NCI-H2081 (cell line): ENCODE results near the gene CDK18.

Experiments
- DNase-seq, 2 experiments: peaks; one replicate each; lab custom pipeline; 2025; lab: John Stamatoyannopoulos, UW

Gene CDK18

DNA sequence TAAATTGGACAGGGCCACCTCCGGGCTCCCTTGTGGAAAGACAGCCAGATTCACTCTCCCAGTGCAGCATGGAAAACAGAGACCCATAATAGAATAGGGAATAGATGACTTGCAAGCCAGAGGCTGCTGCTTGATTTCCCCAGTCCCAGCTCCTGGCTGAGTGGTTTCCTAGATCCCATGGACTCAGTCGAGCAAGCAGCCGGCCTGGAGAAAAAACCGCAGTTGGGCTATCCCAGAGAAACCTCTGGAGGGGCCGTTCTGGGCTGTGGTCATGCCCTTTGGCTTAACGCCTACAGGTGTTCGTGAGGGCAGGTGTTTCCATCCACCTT, 65.7 kb downstream of the CDK18 start:
- DNase-seq = no peak

DNA sequence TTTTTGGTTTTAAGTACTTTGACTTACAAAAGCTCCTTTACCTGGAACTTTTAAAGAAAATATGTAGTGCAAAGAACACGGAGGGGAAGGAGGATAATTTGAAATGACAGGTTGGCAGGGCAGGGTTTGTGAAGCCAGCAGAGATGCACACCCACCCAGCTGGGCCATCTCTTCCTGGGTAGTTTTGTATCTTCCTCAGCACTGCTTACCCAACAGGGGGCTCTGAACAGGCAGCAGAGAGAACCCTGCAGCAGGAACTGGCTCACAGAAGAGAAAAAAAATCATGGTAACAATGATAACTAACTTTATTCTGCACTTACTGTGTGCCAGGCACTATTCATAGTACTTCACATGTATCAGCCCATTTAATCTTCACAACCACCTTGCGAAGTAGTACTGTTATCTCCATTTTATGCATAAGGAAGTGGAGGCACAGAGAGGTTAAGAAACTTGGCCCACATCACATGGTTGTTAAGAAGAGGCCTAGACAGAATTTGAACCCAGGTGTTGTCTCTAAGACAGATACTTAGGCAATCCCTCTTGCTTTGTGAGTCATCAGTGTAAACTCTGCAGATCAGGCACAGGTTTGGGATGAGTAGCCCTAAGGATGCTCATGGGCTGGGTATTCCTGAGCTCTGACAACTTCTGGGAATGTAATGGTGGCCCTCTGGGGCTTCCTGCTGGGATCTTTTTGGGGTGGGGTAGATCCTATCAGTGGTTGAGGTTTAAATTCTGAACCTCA, 66.5 kb downstream of the CDK18 start:
- no peak for DNase-seq

DNA sequence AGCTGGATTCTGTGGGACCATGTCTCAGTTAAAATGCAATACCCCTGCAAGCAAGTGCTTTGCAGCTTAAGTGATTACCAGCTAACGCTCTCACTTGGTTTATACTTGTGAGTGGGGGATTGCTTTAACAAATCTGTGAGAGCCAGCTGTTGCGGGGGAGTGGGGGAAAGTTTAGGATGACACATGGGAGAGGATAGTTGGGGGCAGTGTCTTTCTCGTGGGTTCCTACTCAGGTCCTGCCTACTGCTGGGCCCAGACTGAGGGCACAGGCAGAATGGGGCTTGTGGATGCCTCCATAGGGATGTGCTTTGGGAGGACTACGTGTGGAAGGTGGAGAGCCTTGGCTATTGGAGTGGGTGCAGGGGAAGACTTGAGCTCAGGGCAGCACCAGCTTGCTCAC, 67.3 kb downstream of the CDK18 start:
- no peak for DNase-seq

DNA sequence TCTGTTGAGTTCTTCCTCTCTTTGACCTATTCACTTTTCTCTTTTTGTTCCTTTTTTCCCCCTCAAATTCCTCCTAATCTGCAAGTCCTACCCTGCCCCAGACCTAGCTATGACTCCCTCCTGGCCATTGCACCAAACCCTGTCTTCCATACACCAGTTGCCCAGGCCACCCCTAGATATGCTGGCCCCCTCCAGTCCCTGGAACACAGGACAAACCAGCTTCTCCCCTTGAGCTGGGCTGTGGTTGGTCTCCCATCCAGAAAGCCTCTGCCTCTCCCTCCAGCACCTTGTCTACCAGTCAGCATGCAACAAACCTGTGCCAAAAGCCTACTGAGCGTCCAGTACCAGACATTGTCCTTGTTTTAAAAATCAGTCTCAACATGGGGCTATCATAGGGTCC, 68.0 kb downstream of the CDK18 start:
- DNase-seq = no peak

DNA sequence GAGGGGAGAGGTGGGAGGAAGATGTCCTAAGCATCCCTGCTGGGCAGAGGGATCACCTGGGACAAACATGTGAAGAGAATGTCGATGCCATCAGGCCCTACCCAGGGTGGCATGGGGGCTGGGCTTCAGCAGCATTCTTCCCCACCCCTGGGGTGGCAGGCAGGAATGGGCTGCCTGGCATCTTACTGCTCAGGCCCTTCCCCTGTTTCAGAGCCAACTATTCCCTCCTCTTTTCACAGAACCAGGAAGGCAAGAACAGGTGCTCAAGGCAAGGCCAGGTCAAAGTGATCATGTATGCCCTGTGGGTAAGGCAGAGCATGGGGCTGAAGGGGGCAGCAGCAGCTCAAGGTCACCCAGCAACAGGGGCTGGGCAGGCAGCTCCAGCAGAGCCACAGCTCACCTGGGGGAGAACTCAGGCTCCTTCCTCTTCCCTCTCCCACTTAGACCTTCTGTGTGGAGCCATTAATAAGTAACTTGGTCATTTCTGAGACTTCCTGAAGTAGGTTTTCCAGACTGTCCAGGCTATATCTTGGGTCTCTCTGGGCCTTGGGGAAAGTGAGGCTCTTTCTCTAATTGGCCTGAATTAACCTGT, 70.9 kb downstream of the CDK18 start:
- no peak for DNase-seq

DNA sequence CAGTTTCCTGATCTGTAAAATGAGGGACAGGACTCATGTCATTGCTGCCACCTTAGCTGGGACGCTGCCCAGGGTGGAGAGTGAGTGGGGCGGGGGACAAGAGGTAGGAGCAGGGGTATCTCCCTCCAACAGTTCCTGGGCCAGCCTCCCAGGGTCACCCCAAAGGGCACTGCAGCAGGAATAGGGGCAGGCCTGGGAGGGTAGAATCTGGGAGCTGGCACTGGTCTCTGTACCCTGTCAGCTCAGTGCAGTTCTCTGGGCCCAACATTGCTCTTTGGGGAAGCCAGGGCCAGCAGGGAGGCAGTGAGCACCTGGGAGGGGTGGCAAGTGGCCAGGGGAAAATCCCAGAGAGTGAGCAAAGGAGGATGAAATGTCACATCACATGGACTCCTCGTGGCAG, 71.5 kb downstream of the CDK18 start:
- DNase-seq = no peak

DNA sequence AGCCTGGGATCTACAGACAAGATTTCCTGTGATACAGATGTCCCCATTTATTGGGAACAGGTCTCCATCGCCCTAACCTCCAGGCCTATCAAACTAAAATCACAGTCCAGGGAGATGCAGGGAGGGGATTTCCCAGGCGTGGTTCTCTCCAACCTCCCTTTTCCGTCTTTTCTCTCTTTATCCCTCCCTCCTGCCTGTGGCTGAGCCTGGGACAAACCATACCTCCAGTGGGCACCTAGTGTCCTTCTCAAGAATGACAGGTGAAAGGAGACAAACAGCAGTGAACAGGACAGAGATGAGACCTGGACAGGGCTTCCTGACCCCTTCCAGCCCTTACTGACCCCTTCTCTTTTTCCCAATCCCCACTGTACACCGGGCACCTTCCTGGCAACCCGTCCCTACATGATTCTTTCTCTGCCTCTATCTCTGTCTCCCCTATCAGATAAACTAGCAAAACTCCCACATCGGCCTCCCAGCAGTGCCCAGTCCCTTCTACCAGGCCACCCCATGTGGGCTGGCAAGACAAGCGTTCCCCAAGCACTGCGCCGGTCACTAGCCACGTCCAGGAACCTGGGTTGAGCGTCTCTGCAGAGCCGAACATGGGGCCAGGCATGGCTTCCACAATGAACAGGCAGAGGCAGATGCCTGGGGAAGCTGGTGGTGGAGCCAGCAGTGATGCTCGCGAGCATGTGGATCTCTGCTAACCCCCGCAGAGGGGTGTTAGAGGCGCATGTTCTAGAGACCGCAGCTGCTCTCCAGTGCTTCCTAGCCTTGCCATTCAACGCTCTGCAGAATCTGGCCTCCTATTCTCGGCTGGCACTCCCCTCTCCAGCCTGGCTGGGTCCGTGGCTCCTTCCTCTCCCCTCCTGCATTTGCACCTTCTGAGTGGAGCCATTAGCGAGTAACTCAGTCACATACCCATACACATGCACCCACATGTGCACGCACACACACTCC, 72.6 kb downstream of the CDK18 start:
- DNase-seq = no peak

DNA sequence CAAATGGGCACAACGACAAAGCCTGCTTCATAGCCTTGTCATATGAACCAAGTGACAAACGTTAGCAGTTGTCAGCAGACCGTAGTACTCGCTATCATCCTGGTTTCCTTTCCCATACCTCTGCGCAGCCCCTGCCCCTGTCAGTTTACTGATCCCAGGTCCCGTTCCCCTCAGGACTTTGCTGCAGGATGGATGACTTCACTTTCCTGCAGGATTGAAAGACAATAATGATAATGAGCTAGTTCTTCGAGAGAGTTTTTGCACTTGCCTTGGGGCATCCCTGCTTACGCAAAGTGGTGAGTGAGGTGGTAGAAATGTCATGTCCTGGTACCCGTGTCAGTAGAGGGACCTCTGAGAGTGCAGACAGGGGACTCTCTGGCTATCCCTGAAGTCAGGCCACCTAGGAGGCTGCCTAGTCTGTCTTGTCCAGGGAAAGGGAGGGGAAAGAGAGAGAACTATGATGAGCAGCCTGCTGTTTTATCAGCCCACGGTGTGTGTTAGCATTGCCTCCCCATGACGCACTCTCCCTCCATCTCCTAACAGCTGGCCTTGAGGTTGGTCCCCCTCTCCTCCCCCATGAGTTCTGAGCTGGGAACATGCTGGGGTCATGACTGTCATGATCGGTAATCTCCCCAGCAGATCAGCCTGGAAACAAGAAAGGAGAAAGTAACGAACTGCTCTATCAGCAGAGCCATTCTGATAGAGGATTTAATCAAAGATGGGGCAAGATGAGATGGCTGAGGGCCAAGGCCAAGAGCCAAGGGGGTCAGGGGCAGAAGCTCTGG, 73.6 kb downstream of the CDK18 start:
- no peak for DNase-seq

DNA sequence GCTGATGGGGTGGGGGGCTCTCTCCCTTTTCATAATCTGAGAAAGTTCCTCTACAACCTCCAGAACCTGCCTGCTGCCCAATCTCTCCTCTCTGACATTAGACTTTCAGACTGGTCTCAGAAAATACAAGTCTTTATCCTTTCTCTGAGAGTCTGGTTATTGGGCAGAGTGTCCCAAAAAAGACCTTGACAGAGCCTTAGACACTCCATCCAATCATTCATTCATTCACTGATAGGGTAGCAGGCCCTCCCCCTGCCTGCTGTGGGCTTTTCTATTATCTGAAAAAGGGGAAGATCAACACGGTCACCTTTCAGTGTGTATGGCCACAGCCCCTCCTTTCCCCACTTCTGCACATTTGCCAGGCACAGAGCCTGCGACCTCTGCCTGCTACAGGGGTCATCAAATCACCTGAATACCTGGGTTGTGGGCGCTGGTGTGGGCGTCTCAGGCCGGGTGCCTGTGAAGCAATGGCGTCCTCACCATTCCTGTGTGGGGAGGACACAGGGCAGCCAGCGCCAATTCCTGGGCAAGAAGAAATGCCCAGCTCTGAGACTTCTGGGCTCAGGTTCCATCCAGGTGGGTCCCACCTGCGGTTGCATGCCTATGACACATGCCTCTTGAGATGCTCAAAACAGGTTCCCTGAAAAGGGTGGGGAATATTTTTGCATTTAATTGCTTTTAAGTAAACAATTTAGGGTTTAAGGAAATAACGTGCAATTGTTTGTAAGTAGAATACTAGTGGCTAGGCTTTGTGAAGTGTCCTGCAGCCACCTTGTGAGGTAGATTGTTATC, 74.5 kb downstream of the CDK18 start:
- DNase-seq = no peak

DNA sequence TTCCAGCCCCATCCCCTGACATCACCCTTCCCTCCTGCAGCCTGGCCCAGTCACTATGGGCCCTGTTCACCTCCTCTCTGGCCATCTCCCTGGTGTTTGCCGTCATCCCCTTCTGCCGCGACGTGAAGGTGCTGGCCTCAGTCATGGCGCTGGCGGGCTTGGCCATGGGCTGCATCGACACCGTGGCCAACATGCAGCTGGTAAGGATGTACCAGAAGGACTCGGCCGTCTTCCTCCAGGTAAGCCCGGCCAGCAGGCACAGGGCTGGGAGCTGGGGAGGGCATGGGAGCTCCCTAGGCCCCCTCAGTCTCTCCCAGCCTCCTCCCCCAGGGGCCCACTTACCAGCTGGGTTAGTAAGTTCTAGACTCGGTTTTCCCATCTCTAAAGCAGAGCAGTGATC, 75.2 kb downstream of the CDK18 start:
- no peak for DNase-seq

DNA sequence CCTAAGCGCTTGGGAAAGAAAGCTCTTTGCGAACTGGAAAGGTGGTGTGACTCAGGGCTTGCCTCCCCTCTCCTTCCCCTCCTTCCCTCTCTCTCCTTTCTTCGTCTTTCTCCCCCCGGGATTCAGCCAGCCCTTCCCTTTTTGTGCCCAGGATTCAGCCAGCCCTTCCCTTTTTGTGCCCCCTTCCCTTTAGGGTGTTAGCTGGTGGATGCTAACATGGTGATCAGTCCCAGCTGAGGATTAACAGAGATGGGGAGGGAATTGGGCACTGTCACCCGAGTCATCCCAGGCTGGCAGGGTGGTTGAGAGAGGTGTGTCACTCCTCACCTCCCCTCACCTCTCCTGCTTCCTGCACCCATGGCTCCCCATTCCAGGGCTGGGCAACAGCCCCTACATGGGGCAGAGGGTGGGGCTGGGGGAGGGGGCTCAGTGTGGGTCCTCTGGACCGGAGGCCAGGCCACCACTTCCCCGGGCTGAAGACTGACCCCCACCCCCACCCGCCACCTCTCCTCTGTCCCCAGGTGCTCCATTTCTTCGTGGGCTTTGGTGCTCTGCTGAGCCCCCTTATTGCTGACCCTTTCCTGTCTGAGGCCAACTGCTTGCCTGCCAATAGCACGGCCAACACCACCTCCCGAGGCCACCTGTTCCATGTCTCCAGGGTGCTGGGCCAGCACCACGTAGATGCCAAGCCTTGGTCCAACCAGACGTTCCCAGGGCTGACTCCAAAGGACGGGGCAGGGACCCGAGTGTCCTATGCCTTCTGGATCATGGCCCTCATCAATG, 75.9 kb downstream of the CDK18 start:
- no peak for DNase-seq

DNA sequence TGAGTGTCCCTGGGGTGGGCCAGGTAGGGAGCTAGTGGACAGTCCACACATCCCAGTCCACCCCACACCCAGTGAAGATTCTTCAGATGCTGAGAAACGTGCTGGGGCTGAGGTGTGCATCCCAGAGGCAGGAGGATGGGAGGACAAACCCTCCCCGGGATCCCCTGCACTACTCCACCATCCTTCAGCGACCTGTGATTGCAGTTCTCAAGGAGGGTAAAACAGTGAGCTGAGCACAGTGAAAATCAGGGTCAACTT, 76.4 kb downstream of the CDK18 start:
- DNase-seq = no peak

DNA sequence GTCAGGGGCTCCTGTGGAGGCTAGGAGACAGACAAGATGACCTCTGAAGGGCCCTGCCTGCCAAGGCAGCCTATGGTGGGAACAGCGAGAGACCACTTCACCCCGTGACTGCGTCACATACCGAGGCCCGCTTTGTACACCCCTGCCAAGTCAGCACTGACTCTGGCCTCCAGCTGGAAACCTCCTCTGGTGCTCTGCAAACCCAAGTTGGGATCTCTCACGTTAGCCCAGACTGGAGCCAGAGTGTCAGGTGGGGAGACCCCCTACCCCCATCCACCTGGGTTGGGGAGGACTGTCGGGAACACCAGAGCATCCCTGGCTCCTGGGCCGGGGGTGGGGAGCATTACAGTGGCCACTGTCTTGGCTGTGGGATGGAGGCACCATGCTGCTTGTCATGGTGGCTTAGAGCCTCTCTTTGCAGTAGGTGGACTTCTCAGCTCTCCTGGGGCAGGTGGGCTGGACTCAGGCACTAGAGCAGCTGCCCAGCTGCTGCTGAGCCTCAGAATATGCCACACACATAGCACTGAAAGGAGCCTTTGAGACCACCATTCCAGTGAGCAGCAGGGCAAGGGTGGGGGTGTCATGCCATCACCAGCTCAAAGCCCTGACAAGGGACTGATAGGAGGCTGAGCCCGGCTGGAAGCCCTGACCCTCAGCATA, 77.0 kb downstream of the CDK18 start:
- DNase-seq = no peak

DNA sequence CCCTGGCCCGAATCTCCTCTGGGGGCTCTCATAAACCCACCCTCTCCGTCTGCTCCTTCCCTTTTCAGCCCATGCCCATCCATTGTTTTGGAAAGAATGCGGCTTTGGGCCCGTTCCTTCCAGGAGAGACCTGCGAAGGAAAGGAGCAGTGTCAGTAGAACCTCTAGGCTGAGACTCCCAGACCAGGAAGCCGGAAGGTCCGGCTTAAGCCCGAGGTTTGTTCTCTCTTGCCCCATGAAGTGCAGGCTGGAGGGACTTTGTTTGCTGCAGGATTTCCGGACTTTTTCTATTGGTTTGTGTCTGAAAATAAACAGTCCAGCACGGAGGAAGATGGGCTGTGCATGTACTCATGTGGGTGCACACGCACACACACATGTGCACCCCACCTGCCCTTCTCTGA, 77.6 kb downstream of the CDK18 start:
- no peak for DNase-seq
